ENCODE measurements around the gene S100Z. TPM values are rescaled to one million over a fixed set of nuclear protein-coding genes. Genes with fewer than 3 reads are reported as not detected.

Gene S100Z
- not detected for total RNA-seq
- long read RNA-seq, result 0 reads

DNA sequence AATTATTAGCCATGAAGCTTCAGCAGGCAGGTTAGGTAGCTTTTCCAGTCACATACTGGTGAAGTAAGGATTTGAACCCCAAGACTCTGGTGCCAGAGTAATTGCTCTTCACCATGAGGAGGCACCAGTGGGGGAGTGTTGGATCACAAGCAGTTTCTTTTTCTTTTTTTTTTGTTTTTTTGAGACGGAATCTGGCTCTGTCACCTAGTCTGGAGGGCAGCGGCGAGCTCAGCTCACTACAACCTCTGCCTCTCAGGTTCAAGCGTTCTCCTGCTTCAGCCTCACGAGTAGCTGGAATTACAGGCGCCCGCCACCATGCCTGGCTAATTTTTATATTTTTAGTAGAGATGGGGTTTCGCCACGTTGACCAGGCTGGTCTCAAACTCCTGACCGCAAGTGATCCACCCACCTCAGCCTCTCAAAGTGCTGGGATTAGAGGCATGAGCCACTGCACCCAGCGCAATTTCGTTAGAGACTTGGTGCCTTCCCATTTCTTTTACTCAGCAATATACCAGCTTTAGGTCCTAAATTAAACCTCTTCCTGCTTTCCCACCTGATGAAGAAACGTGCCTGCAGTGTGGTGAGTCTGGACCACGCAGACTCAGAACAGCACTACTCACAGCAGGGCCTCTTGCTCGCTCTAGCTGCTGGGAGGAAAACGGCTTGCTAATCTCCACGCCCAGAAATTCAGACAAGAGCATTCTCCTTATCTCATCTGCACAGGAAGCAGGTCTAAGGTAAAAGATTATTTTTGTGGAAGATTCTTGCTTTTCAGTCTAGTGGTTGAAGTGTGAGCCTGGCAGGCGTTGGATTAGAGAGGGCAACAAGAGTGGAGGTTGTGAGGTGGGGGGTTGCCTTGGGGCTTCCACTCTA, at the start of gene S100Z:
TSS of gene S100Z (plus strand) at position 596 of the 873 bp plus-strand sequence. CDS start 25,346 bp downstream, outside the sequence.
- Histone ChIP-seq H3K27me3 (ENCODE audit: low read depth) (peaks cover 17% of the 10 kb centered on the region), H3K36me3 (no peaks in the 10 kb centered on the region), H3K27ac (replicated peaks) (peak within 1 kb of the TSS; percentile 43), H3K4me1 (peaks cover 23% of the 10 kb centered on the region), H3K4me3 (no peak within 1 kb of the TSS), H3K9me3 (replicated peaks) (no peaks in the 10 kb centered on the region)
- intact Hi-C loops (cut with micrococcal nuclease), result no loop called here
- no peak for TF ChIP-seq CTCF (IDR thresholded peaks at IDR 0.05; ENCODE audit: borderline replicate concordance)
- DNase-seq, result no peak

DNA sequence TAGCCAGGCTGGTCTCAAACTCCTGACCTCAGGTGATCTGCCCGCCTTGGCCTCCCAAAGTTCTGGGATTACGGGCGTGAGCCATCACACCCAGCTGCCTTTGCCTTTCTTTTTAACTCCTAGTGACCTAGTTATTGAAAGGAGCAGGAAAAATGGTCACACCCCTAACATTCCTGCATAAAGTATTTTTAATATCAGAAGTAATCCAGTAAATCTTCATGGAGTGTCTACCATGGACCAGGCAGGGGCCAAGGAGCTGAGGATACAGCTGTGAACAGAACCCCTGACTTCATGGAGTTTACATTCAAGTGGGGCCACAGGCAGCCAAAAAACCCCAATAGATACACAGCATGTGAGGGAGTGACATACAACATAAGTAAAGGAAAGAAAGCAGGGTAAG, 49.2 kb upstream of the S100Z start:
- peaks cover 12% of the 10 kb centered on the region for H3K4me1 ChIP-seq
- no peak overlapping the region for H3K4me3 ChIP-seq
- no peaks in the 10 kb centered on the region for H3K9me3 ChIP-seq (replicated peaks)
- no peaks in the 10 kb centered on the region for H3K36me3 ChIP-seq
- intact Hi-C loops (cut with micrococcal nuclease), result no loop called here
- peaks cover 6% of the 10 kb centered on the region for H3K27me3 ChIP-seq (ENCODE audit: low read depth)
- peak overlapping the region; percentile 64 for H3K27ac ChIP-seq (replicated peaks)
- TF ChIP-seq CTCF (IDR thresholded peaks at IDR 0.05; ENCODE audit: borderline replicate concordance), result no peak
- no peak for DNase-seq

GRCh38 chr5:76801159-76801802, 48.5 kb upstream of the S100Z start:
- H3K27me3 ChIP-seq (ENCODE audit: low read depth), result peaks cover 6% of the 10 kb centered on the region
- peak; percentile 48 for DNase-seq
- H3K9me3 ChIP-seq (replicated peaks), result no peaks in the 10 kb centered on the region
- no peak for TF ChIP-seq CTCF (IDR thresholded peaks at IDR 0.05; ENCODE audit: borderline replicate concordance)
- peaks cover 12% of the 10 kb centered on the region for H3K4me1 ChIP-seq
- H3K4me3 ChIP-seq, result no peak overlapping the region
- intact Hi-C loops (cut with micrococcal nuclease), result no loop called here
- peak overlapping the region; percentile 64 for H3K27ac ChIP-seq (replicated peaks)
- H3K36me3 ChIP-seq, result no peaks in the 10 kb centered on the region

GRCh38 chr5:76801803-76802195, 48.0 kb upstream of the S100Z start:
- peaks cover 12% of the 10 kb centered on the region for H3K4me1 ChIP-seq
- no peak for TF ChIP-seq CTCF (IDR thresholded peaks at IDR 0.05; ENCODE audit: borderline replicate concordance)
- no peak for DNase-seq
- no peaks in the 10 kb centered on the region for H3K36me3 ChIP-seq
- H3K4me3 ChIP-seq, result no peak overlapping the region
- H3K27ac ChIP-seq (replicated peaks), result peak overlapping the region; percentile 30
- intact Hi-C loops (cut with micrococcal nuclease), result no loop called here
- peaks cover 6% of the 10 kb centered on the region for H3K27me3 ChIP-seq (ENCODE audit: low read depth)
- H3K9me3 ChIP-seq (replicated peaks), result no peaks in the 10 kb centered on the region

DNA sequence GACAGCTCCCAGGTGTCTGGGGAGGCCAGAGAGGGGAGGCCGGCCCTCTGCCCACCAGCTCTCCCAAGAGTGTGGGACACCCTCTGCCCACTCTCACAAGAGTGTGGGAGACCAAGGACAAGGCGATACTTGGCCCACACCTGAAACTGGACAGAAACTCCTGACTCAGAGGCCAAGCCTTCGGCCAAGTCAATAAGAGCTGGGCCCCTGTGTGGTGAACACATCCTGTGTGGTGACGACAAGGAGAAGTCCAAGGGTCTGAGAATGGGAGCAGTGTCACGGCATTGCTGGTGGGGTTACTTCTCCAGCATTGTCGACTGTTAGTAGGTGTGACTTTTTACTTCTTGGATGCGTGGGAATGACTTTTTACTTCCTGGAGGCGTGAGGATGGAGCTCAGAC, 45.5 kb upstream of the S100Z start:
- peaks cover 13% of the 10 kb centered on the region for H3K27me3 ChIP-seq (ENCODE audit: low read depth)
- H3K9me3 ChIP-seq (replicated peaks), result no peaks in the 10 kb centered on the region
- H3K4me1 ChIP-seq, result peaks cover 12% of the 10 kb centered on the region
- H3K4me3 ChIP-seq, result no peak overlapping the region
- no peak overlapping the region for H3K27ac ChIP-seq (replicated peaks)
- no peaks in the 10 kb centered on the region for H3K36me3 ChIP-seq
- intact Hi-C loops (cut with micrococcal nuclease), result no loop called here
- no peak for TF ChIP-seq CTCF (IDR thresholded peaks at IDR 0.05; ENCODE audit: borderline replicate concordance)
- DNase-seq, result no peak
